Gastroesophageal sphincter (tissue), 3 donors: ENCODE measurements around the gene ANXA11.

Experiments used
- POLR2A ChIP-seq, 2 donors: fragments of 450-650 bp; IDR thresholded peaks; one replicate each; pipeline ENCODE4 v1.6.1; 2017; ENCODE audit warnings: antibody characterized with exemption in 2 of 2, mild to moderate bottlenecking in 2 of 2, moderate library complexity in 1 of 2
- POLR2AphosphoS5 ChIP-seq: sonication (generic); formaldehyde crosslinking; IDR thresholded peaks from one replicate; pipeline ENCODE4 v1.6.1; 2017; ENCODE audit warnings: antibody characterized with exemption
- TF ChIP-seq, protein P1 (sequence below), 4 experiments: fragments of 200-600 bp in 2 of 4; fragments of 450-650 bp in 2 of 4; sonication (generic) in 1 of 4; IDR thresholded peaks; one replicate each; pipeline ENCODE4 v1.5.1; 2017 to 2019; ENCODE audit warnings: antibody characterized with exemption in 4 of 4, mild to moderate bottlenecking in 2 of 4, moderate library complexity in 2 of 4

GRCh38 chr10:80141696-80142460 is 63.5 kb downstream of the ANXA11 start:
- TF ChIP-seq, protein P1, sequence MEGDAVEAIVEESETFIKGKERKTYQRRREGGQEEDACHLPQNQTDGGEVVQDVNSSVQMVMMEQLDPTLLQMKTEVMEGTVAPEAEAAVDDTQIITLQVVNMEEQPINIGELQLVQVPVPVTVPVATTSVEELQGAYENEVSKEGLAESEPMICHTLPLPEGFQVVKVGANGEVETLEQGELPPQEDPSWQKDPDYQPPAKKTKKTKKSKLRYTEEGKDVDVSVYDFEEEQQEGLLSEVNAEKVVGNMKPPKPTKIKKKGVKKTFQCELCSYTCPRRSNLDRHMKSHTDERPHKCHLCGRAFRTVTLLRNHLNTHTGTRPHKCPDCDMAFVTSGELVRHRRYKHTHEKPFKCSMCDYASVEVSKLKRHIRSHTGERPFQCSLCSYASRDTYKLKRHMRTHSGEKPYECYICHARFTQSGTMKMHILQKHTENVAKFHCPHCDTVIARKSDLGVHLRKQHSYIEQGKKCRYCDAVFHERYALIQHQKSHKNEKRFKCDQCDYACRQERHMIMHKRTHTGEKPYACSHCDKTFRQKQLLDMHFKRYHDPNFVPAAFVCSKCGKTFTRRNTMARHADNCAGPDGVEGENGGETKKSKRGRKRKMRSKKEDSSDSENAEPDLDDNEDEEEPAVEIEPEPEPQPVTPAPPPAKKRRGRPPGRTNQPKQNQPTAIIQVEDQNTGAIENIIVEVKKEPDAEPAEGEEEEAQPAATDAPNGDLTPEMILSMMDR (IDR thresholded peaks at IDR 0.05): no peak
- no peak for TF ChIP-seq POLR2AphosphoS5
- no peak for TF ChIP-seq POLR2A (IDR thresholded peaks at IDR 0.05)
